AG08396 (cell line): Measurements from ENCODE around the gene DDX42.
A peak's percentile ranks its signal among the peaks of the same experiment; 100 is the strongest.
"Not testable (repeated sequence)": the region's sequence is repeated elsewhere in the genome, so short reads cannot be mapped to it uniquely, and the experiment has no call there.

Experiments
- DNase-seq: peaks from one replicate; pipeline ENCODE4 v3.0.0; 2012; ENCODE audit warnings: low spot score, mixed read lengths

The DDX42 gene

DNA sequence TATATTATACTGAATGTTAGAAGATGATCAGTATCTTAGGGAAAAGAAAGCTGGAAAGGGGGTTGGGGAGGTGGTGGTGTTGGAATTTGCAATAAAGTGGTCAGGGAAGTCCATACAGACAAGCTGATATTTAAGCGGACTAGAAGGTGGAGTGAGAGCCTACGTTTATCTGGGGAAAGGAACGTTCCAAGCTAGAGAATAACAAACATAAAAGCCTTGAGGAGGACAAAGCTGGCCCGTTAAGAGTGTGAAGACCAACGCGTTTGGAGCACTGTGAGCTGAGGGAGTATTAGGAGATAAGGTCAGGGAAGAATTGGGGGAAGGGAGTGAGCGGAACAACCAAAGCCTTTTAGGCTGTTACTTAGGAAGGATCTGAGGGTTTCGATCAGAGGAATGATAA lies 1.4 kb downstream of the DDX42 start:
- no peak for DNase-seq

GRCh38 chr17:63780507-63780906 lies 6.5 kb downstream of the DDX42 start:
- peak; percentile 25 for DNase-seq

GRCh38 chr17:63780928-63781327 lies 7.0 kb downstream of the DDX42 start:
- no peak for DNase-seq

- DNase-seq: no peak
Observed at GRCh38 chr17:63783522-63783921, 9.6 kb downstream of the DDX42 start.

DNA sequence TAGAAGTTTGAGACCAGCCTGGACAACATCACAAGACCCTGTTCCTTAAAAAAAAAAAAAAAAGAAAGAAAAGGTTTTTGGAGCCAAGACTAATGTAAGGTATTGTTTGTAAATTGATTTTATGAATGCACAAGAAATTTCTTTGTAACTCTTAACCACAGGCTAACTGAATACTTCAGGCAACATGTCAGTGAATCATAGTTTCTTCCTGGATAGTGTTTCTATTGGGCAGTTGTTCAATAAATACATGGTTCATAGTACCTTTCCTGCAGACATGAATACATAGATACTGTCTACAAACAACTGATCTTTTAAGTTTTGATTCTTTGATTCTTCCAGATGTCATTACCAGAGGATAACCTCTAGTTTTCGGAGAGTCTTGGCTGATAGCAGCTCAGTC lies 11.6 kb downstream of the DDX42 start:
- DNase-seq: peak; percentile 63

DNA sequence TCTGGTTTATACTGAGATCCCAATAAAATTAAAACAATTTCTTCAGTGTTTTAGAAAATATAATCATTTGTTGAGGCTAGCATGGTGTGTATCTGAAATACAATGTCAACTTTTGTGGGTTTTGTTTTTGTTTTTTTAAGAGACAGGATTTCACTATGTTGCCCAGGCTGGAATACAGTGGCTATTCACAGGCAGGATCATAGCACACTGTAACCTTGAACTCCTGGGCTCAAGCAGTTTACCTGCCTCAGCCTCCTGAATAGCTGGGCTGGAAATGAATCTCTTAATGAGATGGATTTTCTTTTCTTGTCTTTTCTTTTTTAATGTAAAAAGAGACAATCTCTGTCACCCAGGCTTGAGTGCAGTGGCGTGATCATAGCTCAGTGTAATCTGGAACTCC lies 12.1 kb downstream of the DDX42 start:
- no peak for DNase-seq

DNA sequence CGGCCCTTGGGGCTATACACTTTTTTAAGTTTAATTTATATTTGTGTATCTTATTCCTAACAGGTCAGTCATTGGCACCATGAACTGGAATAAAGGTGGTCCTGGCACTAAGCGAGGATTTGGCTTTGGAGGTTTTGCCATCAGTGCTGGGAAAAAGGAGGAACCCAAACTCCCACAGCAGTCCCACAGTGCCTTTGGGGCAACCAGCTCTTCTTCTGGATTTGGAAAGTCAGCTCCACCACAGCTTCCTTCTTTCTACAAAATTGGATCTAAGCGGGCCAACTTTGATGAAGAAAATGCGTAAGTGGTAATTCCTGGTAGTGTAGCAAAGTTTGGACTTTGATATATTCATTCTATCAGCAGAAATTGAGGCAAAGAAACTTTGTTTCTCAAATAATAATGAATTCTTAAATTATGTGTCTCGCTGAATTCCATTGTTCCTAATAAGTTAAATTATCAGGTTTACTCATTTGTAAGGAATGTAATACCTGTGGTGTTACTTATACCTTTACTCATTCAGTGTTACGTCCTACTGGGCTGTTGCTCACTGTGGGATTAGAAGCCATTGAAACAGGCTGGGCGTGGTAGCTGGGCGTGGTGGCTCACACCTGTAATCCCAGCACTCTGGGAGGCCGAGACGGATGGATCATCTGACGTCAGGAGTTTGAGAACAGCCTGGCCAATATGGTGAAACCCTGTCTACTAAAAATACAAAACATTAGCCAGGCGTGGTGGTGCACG lies 13.2 kb downstream of the DDX42 start:
- DNase-seq: no peak

DNA sequence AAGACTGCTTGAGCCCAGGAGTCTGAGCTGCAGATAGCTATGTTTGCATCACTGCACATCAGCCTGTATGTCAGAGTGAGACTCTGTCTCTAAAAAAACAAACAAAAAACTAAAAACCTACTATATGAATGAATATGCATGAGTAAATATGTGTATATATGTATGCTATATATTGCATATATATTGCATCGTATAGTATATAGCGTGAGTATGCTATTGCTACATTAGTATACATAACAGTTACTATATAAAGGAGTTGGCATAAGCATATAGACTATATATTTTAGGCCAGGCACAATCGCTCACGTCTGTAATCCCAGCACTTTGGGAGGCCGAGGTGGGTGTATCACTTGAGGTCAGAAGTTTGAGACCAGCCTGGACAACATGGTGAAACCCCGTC lies 16.1 kb downstream of the DDX42 start:
- no peak for DNase-seq

DNA sequence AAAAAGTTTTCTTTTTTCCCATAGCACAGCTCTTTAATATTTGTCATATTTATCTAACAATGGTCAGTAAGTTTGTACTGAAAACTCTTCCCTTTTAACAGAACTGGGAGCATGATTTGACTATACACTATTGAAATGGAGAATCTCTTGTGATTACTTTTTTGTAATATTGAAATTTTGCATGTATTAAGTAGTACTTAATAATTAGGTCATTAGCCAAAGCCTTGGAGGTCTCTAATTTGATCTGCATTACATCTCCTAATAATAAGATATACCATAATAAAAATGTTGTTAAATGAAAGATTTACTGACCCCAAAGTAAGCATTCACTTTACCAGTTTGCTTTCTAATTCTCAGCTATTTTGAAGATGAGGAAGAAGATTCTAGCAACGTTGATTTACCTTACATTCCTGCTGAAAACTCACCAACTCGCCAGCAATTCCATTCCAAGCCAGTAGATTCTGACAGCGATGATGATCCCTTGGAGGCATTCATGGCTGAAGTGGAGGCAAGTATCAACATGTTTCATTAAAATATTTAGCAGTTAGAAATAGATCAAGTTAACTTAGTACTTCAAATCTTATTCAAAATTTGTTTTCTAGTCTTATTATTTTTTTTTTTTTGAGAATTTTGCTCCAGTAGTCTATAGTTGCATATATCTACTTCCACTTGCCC lies 18.2 kb downstream of the DDX42 start:
- no peak for DNase-seq

DNA sequence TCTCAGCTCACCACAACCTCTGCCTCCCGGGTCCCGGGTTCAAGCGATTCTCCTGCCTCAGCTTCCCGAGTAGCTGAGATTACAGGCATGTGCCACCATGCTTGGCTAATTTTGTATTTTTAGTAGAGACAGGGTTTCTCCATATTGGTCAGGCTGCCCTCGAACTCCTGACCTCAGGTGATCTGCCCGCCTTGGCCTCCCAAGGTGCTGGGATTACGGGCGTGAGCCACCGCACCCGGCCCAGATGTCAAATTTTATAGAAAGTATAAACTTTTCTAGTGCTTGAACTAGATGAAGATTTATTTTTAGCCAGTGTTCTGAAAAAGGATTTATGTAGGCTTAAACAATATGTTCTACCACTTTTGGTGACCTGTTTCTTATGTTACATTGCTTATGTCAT lies 22.4 kb downstream of the DDX42 start:
- DNase-seq: not testable (repeated sequence)

DNA sequence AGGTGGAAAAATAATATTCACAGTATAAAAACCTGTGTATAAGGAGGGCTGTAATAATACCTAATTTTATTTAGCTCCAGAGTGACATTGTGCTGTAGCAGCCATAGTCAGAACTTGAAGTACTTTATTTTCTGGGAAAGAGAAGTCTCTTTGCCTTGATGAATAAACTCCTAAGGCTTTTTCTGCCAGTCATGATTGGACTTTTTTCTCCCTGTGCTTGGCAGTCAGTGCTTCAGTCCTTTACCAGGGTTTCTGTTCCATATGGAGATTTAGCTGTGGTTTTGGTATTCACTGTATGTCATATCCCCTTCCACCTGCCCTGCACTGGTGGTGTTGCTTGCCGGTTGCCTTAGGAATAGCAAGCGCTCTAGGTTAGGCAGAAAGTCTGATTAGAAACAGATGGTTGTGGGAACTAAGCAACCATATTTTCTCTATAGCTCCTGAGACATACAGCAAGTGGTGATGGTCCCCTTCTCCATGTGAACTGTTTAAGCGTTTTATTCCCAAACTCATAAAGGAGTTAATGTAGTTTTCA lies 24.7 kb downstream of the DDX42 start:
- DNase-seq: no peak

GRCh38 chr17:63800783-63801182 lies 26.8 kb downstream of the DDX42 start:
- DNase-seq: no peak

DNA sequence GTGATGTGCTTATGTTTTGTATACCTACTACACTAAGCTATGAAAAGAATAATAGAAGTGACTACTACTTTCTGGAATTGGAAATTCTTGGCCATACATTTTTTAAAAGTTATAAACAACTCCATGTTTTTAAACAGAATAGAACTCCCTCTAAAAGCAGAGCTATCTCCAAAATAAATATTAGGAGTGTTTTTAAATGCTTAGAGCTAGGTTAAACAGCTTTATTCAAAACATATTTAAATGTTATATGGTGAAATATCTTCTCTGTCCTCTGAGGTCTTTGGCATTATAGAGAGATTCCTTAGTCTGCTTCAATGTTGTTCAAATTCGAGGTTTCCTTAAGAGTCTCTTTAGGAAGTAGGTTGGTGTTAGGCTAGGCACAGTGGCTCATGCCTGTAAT lies 30.4 kb downstream of the DDX42 start:
- DNase-seq: no peak

GRCh38 chr17:63805591-63805990 lies 31.6 kb downstream of the DDX42 start:
- no peak for DNase-seq

DNA sequence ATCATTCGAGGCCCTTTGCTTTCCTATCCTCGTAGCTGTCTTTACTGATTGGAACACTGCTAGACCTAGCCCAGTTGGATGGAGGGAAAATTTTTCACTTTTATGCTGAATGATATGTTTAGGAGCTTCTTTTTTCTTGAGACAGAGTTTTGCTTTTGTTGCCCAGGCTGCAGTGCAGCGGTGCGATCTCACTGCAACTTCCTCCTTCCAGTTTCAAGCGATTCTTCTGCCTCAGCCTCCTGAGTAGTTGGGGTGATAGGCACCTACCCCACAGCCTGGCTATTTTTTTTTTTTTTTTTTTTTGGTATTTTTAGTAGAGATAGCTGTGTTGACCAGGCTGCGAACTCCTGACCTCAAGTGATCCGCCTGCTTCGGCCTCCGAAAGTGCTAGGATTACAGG lies 36.0 kb downstream of the DDX42 start:
- no peak for DNase-seq

DNA sequence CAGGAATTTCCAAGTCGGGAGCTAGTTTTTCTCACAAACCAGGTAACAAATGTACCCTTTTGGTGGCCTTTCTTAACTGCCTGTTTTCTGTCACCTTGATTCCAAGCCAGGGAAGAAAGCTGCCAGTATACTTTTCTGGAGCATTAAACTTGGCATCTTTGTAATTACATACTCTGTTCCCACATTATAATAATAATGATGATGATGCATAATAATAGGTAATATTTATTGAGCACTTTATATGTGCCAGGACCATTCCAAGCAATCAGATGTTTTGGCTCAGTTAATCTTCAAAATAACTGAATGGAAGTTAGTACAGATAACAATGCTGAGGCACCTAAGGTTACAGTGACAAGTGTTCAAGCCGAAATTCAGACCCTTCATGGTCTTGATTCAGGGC lies 42.2 kb downstream of the DDX42 start:
- DNase-seq: no peak

DNA sequence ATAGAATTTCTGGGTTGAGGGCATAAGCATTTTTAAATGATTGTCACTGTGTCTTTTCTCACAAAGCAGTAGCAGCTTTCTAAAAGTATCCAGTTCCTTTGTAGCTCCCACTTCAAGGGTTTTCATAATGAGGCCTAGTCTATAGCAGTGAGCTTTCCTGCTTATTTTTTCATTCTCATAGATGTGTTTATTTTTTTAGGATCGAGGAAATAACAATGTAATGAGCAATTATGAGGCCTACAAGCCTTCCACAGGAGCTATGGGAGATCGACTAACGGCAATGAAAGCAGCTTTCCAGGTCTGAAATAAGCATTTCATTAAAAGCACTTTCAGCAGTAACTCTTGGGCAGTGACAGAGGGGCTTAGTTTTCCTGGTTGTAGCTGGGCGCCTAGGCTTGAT lies 42.7 kb downstream of the DDX42 start:
- DNase-seq: peak; percentile 22

GRCh38 chr17:63817736-63818385 lies 43.9 kb downstream of the DDX42 start:
- no peak for DNase-seq

- no peak for DNase-seq
Observed at GRCh38 chr17:63819131-63819530, 45.2 kb downstream of the DDX42 start.

DNA sequence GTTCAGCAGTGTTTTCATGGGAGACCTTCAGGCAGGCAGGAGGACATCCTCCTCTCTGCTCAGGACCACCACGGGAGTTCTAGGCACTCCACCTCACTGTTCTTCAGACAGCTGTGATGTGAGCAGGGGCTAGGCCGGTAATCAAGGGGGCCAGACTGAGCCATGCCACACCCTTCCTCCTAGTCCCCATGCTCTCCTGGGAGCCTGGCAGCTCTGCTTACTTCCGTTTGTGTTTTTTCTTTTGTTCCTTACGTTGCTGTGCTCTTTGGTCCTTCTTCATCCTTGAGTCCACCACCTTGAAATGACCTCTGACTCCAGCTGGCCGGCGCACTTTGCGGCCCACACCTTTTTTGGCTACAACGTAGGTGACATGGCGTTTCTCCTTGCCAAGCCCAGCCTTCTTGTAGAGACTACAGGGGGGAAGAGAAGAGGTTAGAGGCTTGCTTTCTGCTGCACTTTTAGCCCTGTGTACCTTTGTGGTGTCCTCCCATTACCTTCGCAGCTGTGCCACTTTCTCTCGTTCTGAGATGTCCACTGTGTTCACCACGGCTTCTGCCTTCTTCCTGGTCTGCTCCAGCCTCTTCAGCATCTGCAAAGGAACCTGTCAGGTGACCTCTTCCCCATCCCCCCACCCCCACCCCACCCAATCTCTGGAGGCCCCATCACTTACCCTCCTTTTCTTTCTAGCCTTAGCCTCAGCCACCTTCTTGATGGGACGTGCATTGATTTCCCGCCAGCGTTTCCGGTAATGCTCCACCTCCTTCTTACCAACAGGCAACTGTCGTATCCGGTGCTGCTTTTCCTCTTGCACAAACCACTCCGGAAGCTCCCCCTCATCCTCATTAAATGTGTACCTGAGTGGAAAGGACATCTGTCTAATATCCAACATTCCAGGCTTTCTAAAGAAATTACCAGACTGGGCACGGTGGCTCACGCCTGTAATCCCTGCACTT lies 45.9 kb downstream of the DDX42 start:
- DNase-seq: no peak

GRCh38 chr17:63820963-63821561 lies 47.1 kb downstream of the DDX42 start:
- no peak for DNase-seq

DNA sequence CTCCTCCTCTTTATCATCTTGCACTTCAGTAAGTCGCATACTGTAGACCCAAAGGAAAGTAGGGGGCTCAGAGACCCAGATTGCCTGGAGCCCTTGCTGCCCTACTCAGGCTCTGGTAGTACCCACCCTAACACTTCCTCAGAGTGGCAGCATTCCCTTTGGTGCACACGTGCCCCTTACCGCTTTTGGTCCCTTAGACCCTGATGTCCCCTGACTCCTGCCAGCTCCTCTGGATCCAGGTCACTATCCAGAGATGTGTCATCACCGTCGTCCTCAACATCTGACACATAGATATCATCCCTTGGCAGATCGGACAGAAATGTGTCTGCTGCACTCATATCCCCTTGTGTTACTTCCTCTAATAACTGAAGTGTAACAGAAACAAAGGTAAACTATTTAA lies 47.8 kb downstream of the DDX42 start:
- no peak for DNase-seq
